ENCODE data around the gene NEUROD6. TPM values are rescaled to one million over a fixed set of nuclear protein-coding genes. Genes with fewer than 3 reads are reported as not detected.

Gene NEUROD6
- total RNA-seq, 1 donor from 2014 or later: not detected

GRCh38 chr7:31335161-31335856 is 5.2 kb downstream of the NEUROD6 start:
- Mint-ChIP-seq H3K27me3 (ENCODE audit: unreplicated experiment) (peaks cover 43% of the 10 kb centered on the region), H3K4me3 (ENCODE audit: unreplicated experiment) (no peak overlapping the region), H3K27ac (ENCODE audit: unreplicated experiment) (no peak overlapping the region), H3K4me1 (ENCODE audit: unreplicated experiment) (no peaks in the 10 kb centered on the region), H3K36me3 (ENCODE audit: unreplicated experiment) (no peaks in the 10 kb centered on the region), H3K9me3 (ENCODE audit: unreplicated experiment) (no peaks in the 10 kb centered on the region)
- DNase-seq (ENCODE audit: extremely low spot score, unreplicated experiment): no peak
- no peak for TF ChIP-seq CTCF (IDR thresholded peaks at IDR 0.05)

- TF ChIP-seq CTCF (IDR thresholded peaks at IDR 0.05): no peak
- H3K36me3 Mint-ChIP-seq (ENCODE audit: unreplicated experiment): no peaks in the 10 kb centered on the region
- DNase-seq (ENCODE audit: extremely low spot score, unreplicated experiment): no peak
- no peaks in the 10 kb centered on the region for H3K4me1 Mint-ChIP-seq (ENCODE audit: unreplicated experiment)
- H3K9me3 Mint-ChIP-seq (ENCODE audit: unreplicated experiment): no peaks in the 10 kb centered on the region
- H3K4me3 Mint-ChIP-seq (ENCODE audit: unreplicated experiment): no peak overlapping the region
- H3K27me3 Mint-ChIP-seq (ENCODE audit: unreplicated experiment): peaks cover 29% of the 10 kb centered on the region
- H3K27ac Mint-ChIP-seq (ENCODE audit: unreplicated experiment): no peak overlapping the region
Measured at GRCh38 chr7:31333291-31333690, 7.2 kb downstream of the NEUROD6 start.

DNA sequence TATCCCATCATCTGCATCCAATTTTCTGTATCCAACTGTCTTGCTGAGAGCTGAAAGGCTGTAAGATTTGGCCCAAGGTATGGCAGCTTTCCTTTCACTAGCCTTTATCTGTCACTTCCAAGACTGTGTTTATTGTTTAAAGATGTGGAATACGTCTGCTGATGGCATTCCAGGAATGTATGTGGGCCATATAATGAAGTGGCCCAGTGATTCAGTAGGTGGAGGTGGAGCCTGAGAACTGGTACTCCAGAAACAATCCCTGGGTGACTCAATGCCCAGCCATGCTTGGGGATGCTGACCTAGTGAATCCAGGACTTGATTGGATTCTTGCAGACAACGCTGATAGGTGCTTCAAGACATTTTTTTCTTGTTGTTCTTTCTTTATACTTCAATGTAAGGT is 13.5 kb downstream of the NEUROD6 start:
- no peak for TF ChIP-seq CTCF (IDR thresholded peaks at IDR 0.05)
- Mint-ChIP-seq H3K27ac (ENCODE audit: unreplicated experiment) (no peak overlapping the region), H3K36me3 (ENCODE audit: unreplicated experiment) (no peaks in the 10 kb centered on the region), H3K4me3 (ENCODE audit: unreplicated experiment) (no peak overlapping the region), H3K4me1 (ENCODE audit: unreplicated experiment) (no peaks in the 10 kb centered on the region), H3K9me3 (ENCODE audit: unreplicated experiment) (no peaks in the 10 kb centered on the region), H3K27me3 (ENCODE audit: unreplicated experiment) (no peaks in the 10 kb centered on the region)
- DNase-seq (ENCODE audit: extremely low spot score, unreplicated experiment): no peak

DNA sequence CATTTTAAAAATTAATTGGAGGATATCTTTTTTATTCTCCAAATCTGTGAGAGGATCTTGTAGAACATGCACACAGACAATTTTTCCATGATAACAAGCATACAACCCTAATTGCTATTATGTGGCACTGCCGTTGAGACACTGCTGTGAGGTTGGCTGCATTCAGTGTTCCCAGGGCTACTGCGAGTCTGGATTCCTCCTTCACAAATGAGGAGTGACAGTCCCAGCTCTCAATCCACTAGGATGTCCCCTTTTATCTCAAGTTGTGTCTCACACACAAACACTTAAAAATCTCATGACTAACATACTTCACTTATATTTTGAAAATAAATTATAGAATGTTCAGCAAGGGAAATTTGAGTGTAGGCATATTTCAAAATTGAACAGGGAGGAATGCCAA is 14.1 kb downstream of the NEUROD6 start:
- H3K9me3 Mint-ChIP-seq (ENCODE audit: unreplicated experiment): no peaks in the 10 kb centered on the region
- H3K27ac Mint-ChIP-seq (ENCODE audit: unreplicated experiment): no peak overlapping the region
- no peaks in the 10 kb centered on the region for H3K27me3 Mint-ChIP-seq (ENCODE audit: unreplicated experiment)
- TF ChIP-seq CTCF (IDR thresholded peaks at IDR 0.05): no peak
- no peaks in the 10 kb centered on the region for H3K36me3 Mint-ChIP-seq (ENCODE audit: unreplicated experiment)
- DNase-seq (ENCODE audit: extremely low spot score, unreplicated experiment): no peak
- no peaks in the 10 kb centered on the region for H3K4me1 Mint-ChIP-seq (ENCODE audit: unreplicated experiment)
- H3K4me3 Mint-ChIP-seq (ENCODE audit: unreplicated experiment): no peak overlapping the region

DNA sequence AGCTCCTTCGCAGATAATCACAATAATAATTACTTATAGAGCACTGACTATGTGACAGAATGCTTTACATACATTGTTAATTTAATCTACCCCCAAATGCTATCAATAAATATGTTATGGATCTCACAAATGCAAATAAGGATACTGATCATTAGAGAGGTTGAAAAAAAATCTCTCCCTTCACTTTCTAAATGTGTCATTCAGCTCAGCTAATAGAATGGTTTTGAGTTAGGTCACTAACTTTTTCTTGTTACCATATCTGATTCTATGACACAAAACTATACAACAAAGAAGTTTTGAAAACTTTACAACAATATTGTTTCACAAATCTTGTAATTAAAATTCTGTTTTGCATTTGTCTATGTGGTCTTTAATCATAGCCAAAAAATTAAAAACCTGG is 17.4 kb downstream of the NEUROD6 start:
- no peaks in the 10 kb centered on the region for H3K9me3 Mint-ChIP-seq (ENCODE audit: unreplicated experiment)
- no peak for TF ChIP-seq CTCF (IDR thresholded peaks at IDR 0.05)
- no peak for DNase-seq (ENCODE audit: extremely low spot score, unreplicated experiment)
- H3K4me3 Mint-ChIP-seq (ENCODE audit: unreplicated experiment): no peak overlapping the region
- H3K27ac Mint-ChIP-seq (ENCODE audit: unreplicated experiment): no peak overlapping the region
- peaks cover 11% of the 10 kb centered on the region for H3K27me3 Mint-ChIP-seq (ENCODE audit: unreplicated experiment)
- H3K36me3 Mint-ChIP-seq (ENCODE audit: unreplicated experiment): no peaks in the 10 kb centered on the region
- H3K4me1 Mint-ChIP-seq (ENCODE audit: unreplicated experiment): no peaks in the 10 kb centered on the region
